Activated naive CD8-positive, alpha-beta T cell treated with anti-CD3 and anti-CD28 coated beads for 36 hours (primary cell): ENCODE measurements around the gene TBX2. TPM values are rescaled to one million over a fixed set of nuclear protein-coding genes. Genes with fewer than 3 reads are reported as not detected.

Experiments
- DNase-seq: peaks from one replicate; pipeline ENCODE4 v3.0.0; 2021
- H3K27ac Mint-ChIP-seq: one replicate; pipeline ENCODE4 v1.8.0; 2022; ENCODE audit warnings: mild to moderate bottlenecking, moderate library complexity, mixed read lengths
- H3K27me3 Mint-ChIP-seq: one replicate; pipeline ENCODE4 v1.8.0; 2022; ENCODE audit warnings: mild to moderate bottlenecking, mixed read lengths
- H3K36me3 Mint-ChIP-seq: one replicate; pipeline ENCODE4 v1.8.0; 2021; ENCODE audit warnings: mild to moderate bottlenecking, mixed read lengths
- H3K4me1 Mint-ChIP-seq: one replicate; pipeline ENCODE4 v1.8.0; 2021; ENCODE audit warnings: mixed read lengths
- H3K4me3 Mint-ChIP-seq: one replicate; pipeline ENCODE4 v1.8.0; 2022; ENCODE audit warnings: mild to moderate bottlenecking, moderate library complexity, mixed read lengths
- H3K9me3 Mint-ChIP-seq: one replicate; pipeline ENCODE4 v1.8.0; 2022; ENCODE audit warnings: mixed read lengths
- total RNA-seq, 2 experiments: library from RNA; stranded (reverse); gene quantifications; one replicate each; pipeline ENCODE4 v1.2.3, GENCODE V29; 2021

TBX2 gene
- total RNA-seq, 2 experiments from 2014 or later, result not detected

DNA sequence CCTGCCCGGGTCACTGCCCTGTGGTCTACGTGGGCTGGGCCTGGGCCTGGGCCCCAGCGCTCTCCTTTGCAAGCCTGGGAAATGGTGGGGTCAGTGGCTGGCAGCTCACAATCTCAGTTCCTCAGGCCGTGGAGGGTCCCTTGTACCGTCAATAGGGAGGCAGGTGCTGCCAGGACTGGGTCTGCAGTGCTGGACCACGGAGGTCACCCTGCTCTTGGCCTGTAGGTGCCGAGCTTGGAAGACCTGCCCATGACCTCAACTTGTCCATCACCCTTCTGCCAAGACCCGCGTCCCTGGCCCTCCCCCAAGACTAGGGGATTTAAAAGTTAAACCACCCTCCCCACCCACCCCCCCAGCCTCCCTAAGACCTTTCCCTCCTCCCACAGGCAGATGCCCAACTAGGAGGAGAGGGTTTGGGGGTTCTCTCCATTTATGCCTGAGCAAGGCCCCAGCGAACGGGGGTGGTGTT is 2.5 kb downstream of the TBX2 start:
- Mint-ChIP-seq H3K27ac (no peak overlapping the region), H3K4me3 (peak overlapping the region; percentile 63), H3K27me3 (peaks cover 81% of the 10 kb centered on the region)

DNA sequence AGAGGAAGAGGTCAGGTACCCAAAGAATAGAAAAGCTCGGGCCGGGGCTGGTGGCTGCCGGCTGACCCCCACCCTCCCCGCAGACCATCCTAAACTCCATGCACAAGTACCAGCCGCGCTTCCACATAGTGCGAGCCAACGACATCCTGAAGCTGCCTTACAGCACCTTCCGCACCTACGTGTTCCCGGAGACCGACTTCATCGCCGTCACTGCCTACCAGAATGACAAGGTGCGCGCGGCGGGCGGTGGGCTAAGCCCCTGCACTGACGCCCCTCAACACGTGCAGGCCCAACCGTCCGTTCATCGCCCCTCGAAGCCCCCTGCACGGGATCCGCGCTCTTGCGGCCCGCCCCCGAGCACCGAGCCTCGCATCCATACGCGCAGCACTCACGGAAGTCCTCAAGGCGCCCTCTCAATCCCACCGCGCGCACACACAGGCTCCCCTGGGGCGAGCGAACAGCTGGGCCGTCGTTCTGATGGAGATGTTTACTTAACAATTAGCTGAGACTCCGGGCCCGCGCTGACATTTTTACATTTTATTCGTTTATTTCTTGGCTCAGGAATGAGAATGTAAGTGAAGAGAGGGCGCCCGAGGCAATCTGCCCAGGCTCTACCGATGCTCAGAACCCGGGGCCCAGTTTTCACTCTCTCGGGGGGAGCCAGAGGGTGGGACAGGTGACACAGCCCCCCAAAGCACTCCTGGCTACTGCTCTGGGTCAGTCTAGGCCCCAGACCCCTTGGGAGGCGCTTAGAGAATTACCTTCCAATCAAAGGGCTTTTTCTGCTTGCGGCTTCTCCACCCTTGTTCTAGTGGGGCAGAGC is 3.5 kb downstream of the TBX2 start:
- no peak overlapping the region for H3K27ac Mint-ChIP-seq

More for the DNA sequence above, 2.5 kb downstream of the TBX2 start:
- DNase-seq, result no peak
- Mint-ChIP-seq H3K9me3 (no peaks in the 10 kb centered on the region), H3K4me1 (peaks cover 28% of the 10 kb centered on the region), H3K36me3 (no peaks in the 10 kb centered on the region)

DNA sequence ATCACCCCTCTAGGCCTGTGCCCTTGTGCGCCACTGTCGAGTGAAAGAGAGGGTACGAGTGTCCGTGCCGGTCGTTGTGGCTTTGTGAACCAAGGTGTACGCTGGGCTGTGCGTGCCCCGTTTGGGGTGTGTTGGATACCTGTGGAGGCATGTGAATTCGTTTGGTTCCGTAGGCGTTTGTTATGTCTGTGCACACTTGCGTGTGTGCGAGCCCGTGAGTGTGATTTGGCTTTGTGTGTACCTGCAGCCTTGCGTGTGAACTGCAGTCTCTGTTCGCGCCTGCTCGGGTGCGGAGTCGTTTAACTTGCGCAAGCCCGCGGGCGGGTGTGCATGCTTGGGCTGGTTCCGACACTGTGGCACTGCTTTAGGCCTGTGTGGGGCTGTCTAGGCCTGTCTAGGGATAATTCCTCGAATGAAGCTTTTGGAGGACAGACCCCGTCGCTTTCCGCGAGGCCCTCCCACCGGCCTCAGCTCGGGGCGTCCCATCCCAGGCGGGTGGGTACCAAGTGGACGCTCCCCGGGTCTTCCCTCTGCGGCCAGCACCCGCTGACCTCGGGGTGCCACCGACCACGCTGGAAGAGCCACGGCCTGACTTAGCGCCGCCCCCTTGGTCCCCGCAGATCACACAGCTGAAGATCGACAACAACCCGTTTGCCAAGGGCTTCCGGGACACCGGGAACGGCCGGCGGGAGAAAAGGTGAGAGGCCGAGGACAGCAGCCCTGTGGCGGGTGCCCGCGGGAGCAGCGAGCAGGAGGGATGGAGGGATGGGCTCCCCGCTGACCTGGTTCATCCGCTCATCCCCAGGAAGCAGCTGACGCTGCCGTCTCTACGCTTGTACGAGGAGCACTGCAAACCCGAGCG is 4.4 kb downstream of the TBX2 start:
- H3K9me3 Mint-ChIP-seq, result no peaks in the 10 kb centered on the region
- no peaks in the 10 kb centered on the region for H3K36me3 Mint-ChIP-seq
- H3K27me3 Mint-ChIP-seq, result peaks cover 85% of the 10 kb centered on the region
- no peak overlapping the region for H3K27ac Mint-ChIP-seq
- H3K4me1 Mint-ChIP-seq, result peaks cover 25% of the 10 kb centered on the region
- no peak for DNase-seq
- peak overlapping the region; percentile 14 for H3K4me3 Mint-ChIP-seq

More for the DNA sequence above, 3.5 kb downstream of the TBX2 start:
- no peaks in the 10 kb centered on the region for H3K36me3 Mint-ChIP-seq
- peaks cover 84% of the 10 kb centered on the region for H3K27me3 Mint-ChIP-seq
- no peaks in the 10 kb centered on the region for H3K9me3 Mint-ChIP-seq
- peak overlapping the region; percentile 63 for H3K4me3 Mint-ChIP-seq
- H3K4me1 Mint-ChIP-seq, result peaks cover 24% of the 10 kb centered on the region
- no peak for DNase-seq

DNA sequence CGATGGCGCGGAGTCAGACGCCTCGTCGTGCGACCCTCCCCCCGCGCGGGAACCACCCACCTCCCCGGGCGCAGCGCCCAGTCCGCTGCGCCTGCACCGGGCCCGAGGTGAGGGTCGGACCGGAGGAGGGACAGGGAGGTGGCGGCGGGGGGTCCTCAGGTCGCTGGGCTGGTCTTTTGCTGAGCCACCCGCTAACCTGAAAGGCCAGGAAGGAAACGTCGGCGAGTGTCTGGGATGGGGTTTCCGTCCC is 4.9 kb downstream of the TBX2 start:
- DNase-seq, result no peak
- Mint-ChIP-seq H3K27ac (no peak overlapping the region), H3K4me3 (no peak overlapping the region), H3K4me1 (peaks cover 25% of the 10 kb centered on the region), H3K27me3 (peaks cover 83% of the 10 kb centered on the region), H3K36me3 (no peaks in the 10 kb centered on the region), H3K9me3 (no peaks in the 10 kb centered on the region)

DNA sequence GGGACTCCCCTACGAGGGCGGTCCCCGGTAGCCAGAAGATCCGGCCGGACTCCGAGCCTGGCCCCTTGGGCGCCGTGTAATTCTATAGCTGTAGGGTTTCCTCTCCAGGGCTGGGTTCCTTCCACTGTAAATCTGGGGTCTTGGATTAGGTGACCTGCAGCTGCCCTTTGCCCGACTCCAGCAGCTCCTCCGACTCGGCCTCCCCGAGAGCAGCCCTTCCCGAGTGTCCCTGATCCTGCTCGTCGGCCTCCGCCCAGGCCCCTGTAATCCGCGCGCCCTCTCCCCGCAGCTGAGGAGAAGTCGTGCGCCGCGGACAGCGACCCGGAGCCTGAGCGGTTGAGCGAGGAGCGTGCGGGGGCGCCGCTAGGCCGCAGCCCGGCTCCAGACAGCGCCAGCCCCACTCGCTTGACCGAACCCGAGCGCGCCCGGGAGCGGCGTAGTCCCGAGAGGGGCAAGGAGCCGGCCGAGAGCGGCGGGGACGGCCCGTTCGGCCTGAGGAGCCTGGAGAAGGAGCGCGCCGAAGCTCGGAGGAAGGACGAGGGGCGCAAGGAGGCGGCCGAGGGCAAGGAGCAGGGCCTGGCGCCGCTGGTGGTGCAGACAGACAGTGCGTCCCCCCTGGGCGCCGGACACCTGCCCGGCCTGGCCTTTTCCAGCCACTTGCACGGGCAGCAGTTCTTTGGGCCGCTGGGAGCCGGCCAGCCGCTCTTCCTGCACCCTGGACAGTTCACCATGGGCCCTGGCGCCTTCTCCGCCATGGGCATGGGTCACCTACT is 5.5 kb downstream of the TBX2 start:
- H3K9me3 Mint-ChIP-seq, result no peaks in the 10 kb centered on the region
- H3K27me3 Mint-ChIP-seq, result peaks cover 87% of the 10 kb centered on the region
- no peaks in the 10 kb centered on the region for H3K36me3 Mint-ChIP-seq
- peak overlapping the region; percentile 43 for H3K4me3 Mint-ChIP-seq
- DNase-seq, result no peak
- H3K27ac Mint-ChIP-seq, result no peak overlapping the region
- peaks cover 28% of the 10 kb centered on the region for H3K4me1 Mint-ChIP-seq

DNA sequence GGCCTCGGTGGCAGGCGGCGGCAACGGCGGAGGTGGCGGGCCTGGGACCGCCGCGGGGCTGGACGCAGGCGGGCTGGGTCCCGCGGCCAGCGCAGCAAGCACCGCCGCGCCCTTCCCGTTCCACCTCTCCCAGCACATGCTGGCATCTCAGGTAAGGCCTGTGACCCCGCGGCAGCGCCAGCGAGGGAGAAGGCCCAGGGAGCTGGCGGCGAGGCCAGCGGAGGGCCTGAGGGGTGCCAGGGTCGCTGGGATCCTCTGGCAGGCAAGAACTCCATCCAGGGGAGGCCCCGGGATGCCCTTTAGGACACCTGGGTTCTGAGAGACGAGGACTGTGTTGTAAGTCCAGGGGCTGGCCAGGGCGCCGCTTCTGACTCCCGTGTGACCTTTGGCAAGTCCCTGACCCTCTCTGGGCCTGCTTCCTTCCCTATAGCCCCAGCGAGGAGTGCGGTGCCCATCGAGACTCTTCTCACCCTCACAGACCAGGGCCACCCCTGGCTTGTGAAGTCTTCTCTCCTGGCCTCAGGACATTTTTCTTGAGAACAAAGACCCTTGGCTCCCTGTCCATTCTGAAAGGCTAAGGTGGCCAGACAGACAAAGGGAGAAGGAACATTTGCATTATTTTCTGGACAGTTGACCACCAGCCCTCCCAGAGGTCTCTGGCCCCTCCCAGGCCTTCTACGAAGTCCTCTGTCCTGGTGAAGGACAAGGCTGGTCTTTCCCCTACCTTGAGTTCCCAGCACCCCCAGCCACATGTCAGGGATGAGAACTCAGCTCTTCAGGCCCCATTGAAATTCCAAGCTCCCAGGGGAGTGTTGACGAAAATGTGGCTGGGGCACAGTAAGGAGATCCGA is 6.3 kb downstream of the TBX2 start:
- no peak overlapping the region for H3K4me3 Mint-ChIP-seq

DNA sequence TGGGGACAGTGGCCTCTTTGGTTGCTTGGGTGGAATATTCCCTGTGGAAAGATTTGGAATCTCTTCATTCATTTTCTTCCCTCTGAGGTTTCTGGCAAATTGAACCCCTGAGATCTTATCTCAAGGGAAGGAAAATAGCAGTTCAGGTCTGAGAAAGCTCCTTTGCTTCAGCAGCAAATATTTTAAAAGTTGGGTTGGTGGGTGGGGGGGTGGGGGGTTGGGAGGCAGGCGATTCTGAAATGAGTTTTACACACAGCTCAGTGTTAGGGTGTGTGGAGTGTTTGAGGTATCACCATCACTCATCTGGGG is 6.8 kb downstream of the TBX2 start:
- Mint-ChIP-seq H3K4me3 (no peak overlapping the region), H3K9me3 (no peaks in the 10 kb centered on the region), H3K4me1 (peaks cover 28% of the 10 kb centered on the region), H3K27ac (no peak overlapping the region), H3K27me3 (peaks cover 84% of the 10 kb centered on the region), H3K36me3 (no peaks in the 10 kb centered on the region)
- DNase-seq, result no peak

More for the DNA sequence above, 6.3 kb downstream of the TBX2 start:
- Mint-ChIP-seq H3K27ac (no peak overlapping the region), H3K4me1 (peaks cover 31% of the 10 kb centered on the region), H3K27me3 (peaks cover 87% of the 10 kb centered on the region), H3K36me3 (no peaks in the 10 kb centered on the region), H3K9me3 (no peaks in the 10 kb centered on the region)
- no peak for DNase-seq

DNA sequence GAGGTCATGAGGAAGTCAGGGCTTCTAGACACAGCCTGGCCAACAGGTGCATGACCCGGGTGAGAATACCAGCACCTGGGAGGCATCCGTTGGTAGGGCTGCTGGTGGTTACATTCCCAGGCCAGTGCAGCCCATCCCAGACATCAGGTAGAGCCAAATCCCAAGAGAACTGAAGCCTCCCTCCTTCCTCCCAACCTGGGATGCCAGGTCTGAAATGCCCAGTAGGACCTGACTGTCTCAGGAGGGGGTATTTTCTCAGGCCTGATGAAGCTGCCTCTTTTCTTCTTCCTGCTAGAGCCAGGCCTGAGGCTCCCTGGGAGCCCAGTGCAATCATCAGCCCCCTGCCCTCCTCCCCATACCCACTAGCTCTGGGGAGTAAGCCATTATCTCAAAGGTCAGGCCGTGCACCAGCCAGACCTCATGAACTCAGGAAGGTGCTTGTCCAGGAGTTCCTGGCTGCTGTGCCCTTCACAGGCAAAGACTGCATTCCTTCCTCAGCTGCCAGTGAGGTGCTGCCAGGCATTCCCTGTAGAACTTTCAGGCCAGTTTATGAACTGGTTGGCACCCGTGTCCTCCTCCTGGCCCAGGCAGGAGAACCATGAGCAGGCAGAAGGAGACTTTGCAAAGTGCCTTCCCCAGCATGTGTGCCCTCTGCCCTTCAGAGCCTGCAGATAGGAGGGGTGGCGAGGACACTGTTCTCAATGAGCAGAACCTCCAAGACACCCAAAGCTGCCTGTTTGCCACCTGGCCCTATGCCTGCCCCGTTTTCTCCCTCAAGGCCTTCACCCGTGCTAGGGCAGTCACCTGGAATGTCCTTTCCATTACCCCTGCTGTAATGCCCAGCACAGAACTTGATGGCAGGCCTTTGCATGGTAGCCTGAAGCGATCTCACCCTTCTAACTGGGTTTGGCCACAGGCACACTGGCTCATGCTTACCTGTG is 7.6 kb downstream of the TBX2 start:
- Mint-ChIP-seq H3K27ac (no peak overlapping the region), H3K9me3 (no peaks in the 10 kb centered on the region), H3K4me3 (no peak overlapping the region), H3K36me3 (no peaks in the 10 kb centered on the region), H3K4me1 (peaks cover 28% of the 10 kb centered on the region), H3K27me3 (peaks cover 78% of the 10 kb centered on the region)
- DNase-seq, result no peak

DNA sequence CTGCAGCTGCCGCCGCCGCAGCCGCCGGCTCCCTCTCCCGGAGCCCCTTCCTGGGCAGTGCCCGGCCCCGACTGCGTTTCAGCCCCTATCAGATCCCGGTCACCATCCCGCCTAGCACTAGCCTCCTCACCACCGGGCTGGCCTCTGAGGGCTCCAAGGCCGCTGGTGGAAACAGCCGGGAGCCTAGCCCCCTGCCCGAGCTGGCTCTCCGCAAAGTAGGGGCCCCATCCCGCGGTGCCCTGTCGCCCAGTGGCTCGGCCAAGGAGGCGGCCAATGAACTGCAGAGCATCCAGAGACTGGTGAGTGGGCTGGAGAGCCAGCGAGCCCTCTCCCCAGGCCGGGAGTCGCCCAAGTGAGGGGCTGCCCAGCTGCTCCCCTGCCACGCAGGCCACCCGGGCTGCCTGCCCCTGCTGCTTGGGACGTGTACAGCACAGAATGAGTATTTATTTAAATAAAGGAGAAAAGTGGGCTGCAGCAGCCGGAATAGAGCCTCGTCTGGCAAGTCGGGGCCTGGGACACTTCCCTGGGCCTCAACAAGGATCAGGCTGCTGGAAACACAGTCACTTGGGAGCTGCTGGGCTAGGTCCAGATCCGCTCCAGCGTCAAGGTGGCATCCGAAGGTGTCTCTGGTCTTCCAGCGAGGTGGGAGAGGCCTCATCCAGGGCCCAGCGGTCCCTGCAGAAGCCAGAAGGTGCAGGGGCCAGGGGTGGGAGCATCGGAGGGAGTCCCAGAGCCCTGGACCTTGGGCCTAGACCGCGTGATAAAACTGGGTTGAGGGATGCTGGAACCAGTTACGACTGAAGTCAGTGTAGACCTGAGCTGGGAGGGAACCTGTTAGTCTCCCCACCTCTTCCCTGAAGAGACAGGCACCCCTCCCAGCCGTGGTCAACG is 8.8 kb downstream of the TBX2 start:
- H3K36me3 Mint-ChIP-seq, result no peaks in the 10 kb centered on the region
- H3K4me1 Mint-ChIP-seq, result peaks cover 17% of the 10 kb centered on the region
- peak overlapping the region; percentile 25 for H3K4me3 Mint-ChIP-seq
- DNase-seq, result no peak
- no peaks in the 10 kb centered on the region for H3K9me3 Mint-ChIP-seq
- H3K27me3 Mint-ChIP-seq, result peaks cover 71% of the 10 kb centered on the region
- no peak overlapping the region for H3K27ac Mint-ChIP-seq

DNA sequence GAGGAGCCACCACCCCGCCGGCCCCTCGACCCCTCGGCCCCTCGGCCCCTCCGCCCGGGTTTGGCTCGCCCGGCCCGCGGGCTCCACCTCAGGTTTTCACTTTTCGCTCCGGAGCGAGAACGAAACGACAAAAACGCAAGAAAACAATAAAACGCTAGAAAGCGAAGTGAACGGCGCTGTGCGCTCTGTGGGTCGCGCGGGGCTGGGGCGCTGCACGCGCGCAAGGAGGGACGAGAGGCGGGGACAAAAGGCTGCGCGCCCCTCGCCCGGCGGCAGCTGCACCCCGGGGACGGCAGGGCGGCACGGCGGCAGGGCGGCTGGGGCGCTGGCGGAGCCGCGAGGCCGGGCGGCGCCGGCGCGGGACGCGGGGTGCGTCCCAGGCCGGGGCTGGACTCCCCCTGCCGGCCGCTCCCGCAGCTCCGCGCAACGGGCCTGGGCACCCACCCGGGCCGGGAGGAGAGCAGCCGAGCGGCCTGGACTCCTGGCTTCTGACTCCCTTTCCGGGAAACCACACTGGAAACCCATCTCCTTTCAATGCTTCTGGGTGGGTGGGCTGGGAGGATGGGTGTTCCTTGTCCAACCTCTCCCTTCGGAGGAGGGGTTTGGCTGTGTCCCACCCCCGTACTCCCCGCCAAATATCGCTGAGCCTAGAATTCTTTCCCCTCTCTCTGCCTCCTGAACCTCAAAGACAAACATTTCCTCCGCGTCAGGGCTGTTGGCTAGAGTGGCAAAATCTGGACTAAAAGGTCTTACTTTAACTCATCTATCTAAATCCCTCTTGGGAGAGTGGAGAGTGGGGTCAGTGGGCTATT is 9.9 kb downstream of the TBX2 start:
- Mint-ChIP-seq H3K4me3 (peak overlapping the region; percentile 57), H3K27ac (no peak overlapping the region), H3K36me3 (no peaks in the 10 kb centered on the region), H3K4me1 (peaks cover 12% of the 10 kb centered on the region), H3K27me3 (peaks cover 65% of the 10 kb centered on the region), H3K9me3 (no peaks in the 10 kb centered on the region)
- peak; percentile 61 for DNase-seq

DNA sequence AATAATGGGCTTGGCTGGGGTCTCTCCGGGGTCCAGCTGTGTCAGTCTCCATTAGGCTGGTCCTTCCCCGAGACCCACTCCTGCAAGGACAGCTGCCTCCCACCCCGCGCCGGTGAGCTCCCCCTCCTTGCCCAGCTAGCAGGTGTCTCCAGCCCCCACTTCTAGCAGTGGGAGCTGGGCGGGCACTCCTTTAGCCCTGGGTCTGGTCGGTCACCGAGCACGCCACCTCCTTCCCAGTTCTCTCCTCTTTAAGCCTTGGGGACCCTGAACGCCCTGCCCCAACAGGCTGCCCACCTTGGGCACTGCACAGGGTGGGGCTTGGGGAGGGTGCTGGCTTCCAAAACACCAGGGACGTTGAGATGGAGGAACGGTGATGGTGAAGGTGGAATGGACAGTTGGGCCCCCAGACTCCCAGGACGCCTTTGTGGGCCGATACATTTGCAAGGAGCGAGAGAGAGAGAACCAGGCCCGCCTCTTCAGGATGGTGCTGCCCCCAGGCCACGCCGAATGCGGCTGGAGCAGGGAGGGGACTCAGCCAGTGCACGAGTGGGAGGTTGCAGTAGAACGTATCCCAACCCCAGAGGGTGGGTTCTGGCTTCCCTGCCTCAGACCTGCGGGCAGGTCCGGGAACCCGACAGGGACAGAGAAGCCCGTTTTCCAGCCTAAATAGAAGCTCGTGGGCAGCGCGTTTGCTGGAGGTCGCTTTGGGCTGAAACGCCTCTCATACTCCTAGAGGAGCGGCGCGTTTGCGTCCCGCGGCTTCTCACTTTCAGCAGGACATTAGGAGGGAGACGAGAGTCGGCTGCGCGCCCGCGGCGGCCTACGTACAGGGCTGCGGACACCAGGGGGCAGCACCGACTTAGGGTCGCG is 10.7 kb downstream of the TBX2 start:
- no peaks in the 10 kb centered on the region for H3K9me3 Mint-ChIP-seq
- H3K4me1 Mint-ChIP-seq, result peaks cover 12% of the 10 kb centered on the region
- peak; percentile 78 for DNase-seq
- no peaks in the 10 kb centered on the region for H3K36me3 Mint-ChIP-seq
- H3K4me3 Mint-ChIP-seq, result peak overlapping the region; percentile 48
- H3K27ac Mint-ChIP-seq, result no peak overlapping the region
- H3K27me3 Mint-ChIP-seq, result peaks cover 59% of the 10 kb centered on the region

DNA sequence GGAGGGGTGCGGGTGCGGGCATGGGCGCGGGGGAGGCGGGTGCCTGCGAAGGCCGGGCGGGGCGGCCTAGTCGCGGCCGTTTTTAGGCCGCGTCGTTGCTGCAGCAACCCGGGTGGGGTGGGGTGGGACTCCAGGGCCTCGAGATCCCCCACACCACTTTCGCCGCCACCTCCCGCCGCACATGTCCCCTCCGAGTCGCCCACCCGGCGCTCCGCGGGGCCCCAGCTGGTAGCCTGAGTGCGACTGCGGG is 11.3 kb downstream of the TBX2 start:
- Mint-ChIP-seq H3K27ac (no peak overlapping the region), H3K36me3 (no peaks in the 10 kb centered on the region), H3K9me3 (no peaks in the 10 kb centered on the region), H3K4me1 (peaks cover 12% of the 10 kb centered on the region), H3K4me3 (no peak overlapping the region), H3K27me3 (peaks cover 57% of the 10 kb centered on the region)
- no peak for DNase-seq
